ENCODE results near the gene XPOT. TPM values are rescaled to one million over a fixed set of nuclear protein-coding genes. Genes with fewer than 3 reads are reported as not detected.
A peak's percentile ranks its signal among the peaks of the same experiment; 100 is the strongest.

The XPOT gene
- total RNA-seq, 2 experiments from 2014 or later: 39.6 to 40.0 TPM

DNA sequence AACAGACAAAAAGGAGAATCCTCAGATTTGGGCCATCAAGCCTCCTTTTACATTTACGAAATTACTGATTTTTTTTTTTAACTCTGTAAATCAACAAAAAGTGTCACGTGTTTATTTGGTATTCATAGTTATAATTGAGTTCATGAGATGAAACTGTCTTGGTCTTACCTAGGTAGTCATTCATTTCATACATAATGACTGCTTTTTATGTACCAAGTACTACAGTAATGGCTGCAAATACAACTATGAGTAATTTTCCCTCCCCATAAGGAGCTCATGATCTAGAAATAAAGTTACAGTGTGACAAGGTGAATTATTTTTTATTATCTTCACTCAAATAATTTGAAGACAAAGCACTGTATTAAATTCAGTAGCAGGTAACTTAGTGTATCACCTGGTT lies 41.3 kb downstream of the XPOT start:
- H3K9me3 Mint-ChIP-seq: no peaks in the 10 kb centered on the region
- peaks cover 69% of the 10 kb centered on the region for H3K36me3 Mint-ChIP-seq (ENCODE audit: low read depth)
- no peak overlapping the region for H3K4me3 Mint-ChIP-seq
- intact Hi-C loops (cut with DNase I, micrococcal nuclease): no loop called here
- H3K36me3 ChIP-seq (ENCODE audit: insufficient read depth, low read length): peaks cover 18% of the 10 kb centered on the region
- no peak overlapping the region for H3K27ac ChIP-seq (ENCODE audit: low read depth in 1 of 2, low read length in 2 of 2)
- no peaks in the 10 kb centered on the region for H3K27me3 ChIP-seq (ENCODE audit: control insufficient read depth in 1 of 2, insufficient read depth in 2 of 2, low read length in 2 of 2)
- DNase-seq (no peak), ATAC-seq (ENCODE audit: poor library complexity) (no peak)
- no peaks in the 10 kb centered on the region for H3K9me3 ChIP-seq (ENCODE audit: control insufficient read depth in 1 of 2, insufficient read depth in 1 of 2, low read length in 2 of 2)
- H3K4me1 ChIP-seq (ENCODE audit: insufficient read depth, low read length): peaks cover 4% of the 10 kb centered on the region
- TF ChIP-seq, protein P1, sequence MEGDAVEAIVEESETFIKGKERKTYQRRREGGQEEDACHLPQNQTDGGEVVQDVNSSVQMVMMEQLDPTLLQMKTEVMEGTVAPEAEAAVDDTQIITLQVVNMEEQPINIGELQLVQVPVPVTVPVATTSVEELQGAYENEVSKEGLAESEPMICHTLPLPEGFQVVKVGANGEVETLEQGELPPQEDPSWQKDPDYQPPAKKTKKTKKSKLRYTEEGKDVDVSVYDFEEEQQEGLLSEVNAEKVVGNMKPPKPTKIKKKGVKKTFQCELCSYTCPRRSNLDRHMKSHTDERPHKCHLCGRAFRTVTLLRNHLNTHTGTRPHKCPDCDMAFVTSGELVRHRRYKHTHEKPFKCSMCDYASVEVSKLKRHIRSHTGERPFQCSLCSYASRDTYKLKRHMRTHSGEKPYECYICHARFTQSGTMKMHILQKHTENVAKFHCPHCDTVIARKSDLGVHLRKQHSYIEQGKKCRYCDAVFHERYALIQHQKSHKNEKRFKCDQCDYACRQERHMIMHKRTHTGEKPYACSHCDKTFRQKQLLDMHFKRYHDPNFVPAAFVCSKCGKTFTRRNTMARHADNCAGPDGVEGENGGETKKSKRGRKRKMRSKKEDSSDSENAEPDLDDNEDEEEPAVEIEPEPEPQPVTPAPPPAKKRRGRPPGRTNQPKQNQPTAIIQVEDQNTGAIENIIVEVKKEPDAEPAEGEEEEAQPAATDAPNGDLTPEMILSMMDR (IDR thresholded peaks at IDR 0.05): no peak
- peaks cover 31% of the 10 kb centered on the region for H3K4me1 Mint-ChIP-seq (ENCODE audit: low read depth)
- no peak overlapping the region for H3K4me3 ChIP-seq (ENCODE audit: low read length)
- ChIA-PET POLR2A (no interaction called here), CTCF (interaction anchor here (1.2 to 1.7 kb wide), 3 partner anchors 9 to 252 kb away, joined by 3 to 5 read pairs (median 4); no protein-coding TSS in a partner anchor)
- peak overlapping the region; percentile 51 for H3K27ac Mint-ChIP-seq
- H3K27me3 Mint-ChIP-seq: no peaks in the 10 kb centered on the region

DNA sequence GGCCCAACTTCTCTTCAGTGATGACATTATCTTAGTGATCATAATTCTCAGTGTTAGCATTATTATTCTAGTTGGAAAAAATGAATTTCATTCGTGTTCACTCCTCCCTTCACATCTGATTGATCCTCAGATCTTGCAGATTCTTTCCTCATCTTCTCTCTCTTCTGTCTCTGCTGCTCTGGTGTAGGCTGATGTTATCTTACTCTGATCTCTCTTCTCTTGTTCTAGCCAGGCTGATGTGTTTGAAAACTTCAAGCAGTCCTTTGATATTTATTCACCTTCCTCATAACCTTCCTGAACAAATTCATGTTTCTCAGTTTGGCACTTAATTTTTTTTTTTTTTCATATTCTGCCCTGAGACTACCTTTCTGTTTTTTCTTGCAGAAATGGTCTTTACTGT lies 42.1 kb downstream of the XPOT start:
- Histone ChIP-seq H3K36me3 (ENCODE audit: insufficient read depth, low read length) (peaks cover 11% of the 10 kb centered on the region), H3K4me3 (ENCODE audit: low read length) (no peak overlapping the region), H3K9me3 (ENCODE audit: control insufficient read depth in 1 of 2, insufficient read depth in 1 of 2, low read length in 2 of 2) (no peaks in the 10 kb centered on the region), H3K27me3 (ENCODE audit: control insufficient read depth in 1 of 2, insufficient read depth in 2 of 2, low read length in 2 of 2) (no peaks in the 10 kb centered on the region), H3K4me1 (ENCODE audit: insufficient read depth, low read length) (peaks cover 7% of the 10 kb centered on the region), H3K27ac (ENCODE audit: low read depth in 1 of 2, low read length in 2 of 2) (no peak overlapping the region)
- TF ChIP-seq, protein P1 (IDR thresholded peaks at IDR 0.05): no peak
- POLR2A ChIA-PET: no interaction called here
- H3K27ac Mint-ChIP-seq: peak overlapping the region; percentile 51
- no peaks in the 10 kb centered on the region for H3K9me3 Mint-ChIP-seq
- CTCF ChIA-PET: interaction anchor here (0.8 kb wide), 1 partner anchor 24 kb away, joined by 3 read pairs; no protein-coding TSS in a partner anchor
- intact Hi-C loops (cut with DNase I, micrococcal nuclease): no loop called here
- H3K36me3 Mint-ChIP-seq (ENCODE audit: low read depth): peaks cover 62% of the 10 kb centered on the region
- no peak overlapping the region for H3K4me3 Mint-ChIP-seq
- H3K27me3 Mint-ChIP-seq: no peaks in the 10 kb centered on the region
- H3K4me1 Mint-ChIP-seq (ENCODE audit: low read depth): peaks cover 39% of the 10 kb centered on the region
- no peak for DNase-seq
- ATAC-seq (ENCODE audit: poor library complexity): no peak

DNA sequence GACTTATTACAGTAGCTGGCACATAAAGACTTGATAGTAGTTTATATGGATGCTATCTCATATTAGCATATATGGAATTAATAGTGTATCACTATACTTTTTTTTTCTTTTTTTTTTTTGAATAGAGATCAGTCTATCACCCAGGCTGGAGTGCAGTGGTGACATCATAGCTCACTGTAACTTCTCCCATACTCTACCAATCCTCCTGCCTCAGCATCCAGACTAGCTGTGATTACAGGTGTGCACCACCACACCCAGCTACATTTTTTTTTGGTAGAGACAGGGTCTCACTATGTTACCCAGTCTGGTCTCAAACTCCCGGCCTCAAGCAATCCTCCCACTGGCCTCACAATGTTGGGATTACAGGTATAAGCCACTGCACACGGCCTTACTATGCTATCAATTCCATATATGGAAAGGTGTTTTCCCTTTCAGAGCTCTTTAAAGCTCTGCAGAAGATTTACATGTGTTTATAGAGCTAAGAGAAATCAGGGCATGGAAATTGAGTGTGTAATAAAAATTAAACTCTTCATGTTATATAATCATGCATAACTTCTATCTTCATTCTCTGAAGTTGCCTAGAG lies 46.0 kb downstream of the XPOT start:
- Mint-ChIP-seq H3K4me1 (ENCODE audit: low read depth) (peaks cover 52% of the 10 kb centered on the region), H3K4me3 (peak overlapping the region; percentile 90), H3K27ac (peak overlapping the region; percentile 92), H3K9me3 (no peaks in the 10 kb centered on the region), H3K36me3 (ENCODE audit: low read depth) (peaks cover 42% of the 10 kb centered on the region), H3K27me3 (no peaks in the 10 kb centered on the region)
- H3K9me3 ChIP-seq (ENCODE audit: control insufficient read depth in 1 of 2, insufficient read depth in 1 of 2, low read length in 2 of 2): no peaks in the 10 kb centered on the region
- peaks cover 22% of the 10 kb centered on the region for H3K4me1 ChIP-seq (ENCODE audit: insufficient read depth, low read length)
- no peak for ATAC-seq (ENCODE audit: poor library complexity)
- intact Hi-C loops (cut with DNase I, micrococcal nuclease): loop anchor here (5.0 to 10.0 kb wide), 3 partner anchors 43 to 225 kb away; partner anchors contain the start of gene XPOT (in 1 of the 2)
- H3K4me3 ChIP-seq (ENCODE audit: low read length): no peak overlapping the region
- CTCF ChIA-PET: no interaction called here
- H3K27ac ChIP-seq (ENCODE audit: low read depth in 1 of 2, low read length in 2 of 2): no peak overlapping the region
- H3K36me3 ChIP-seq (ENCODE audit: insufficient read depth, low read length): no peaks in the 10 kb centered on the region
- no peaks in the 10 kb centered on the region for H3K27me3 ChIP-seq (ENCODE audit: control insufficient read depth in 1 of 2, insufficient read depth in 2 of 2, low read length in 2 of 2)
- POLR2A ChIA-PET: interaction anchor here (1.2 kb wide), 1 partner anchor 9 kb away, joined by 4 read pairs; no protein-coding TSS in a partner anchor
- TF ChIP-seq, protein P1 (IDR thresholded peaks at IDR 0.05): no peak
- peak in 1 of 14 experiments; percentile 19 for DNase-seq
